ENCODE data around the gene CLEC10A.
A peak's percentile ranks its signal among the peaks of the same experiment; 100 is the strongest.
"Not testable (repeated sequence)": the region's sequence is repeated elsewhere in the genome, so short reads cannot be mapped to it uniquely, and the experiment has no call there.

CLEC10A gene

GRCh38 chr17:7070712-7071111 lies 9.3 kb downstream of the CLEC10A start:
- DNase-seq: no peak

- no peak for DNase-seq
These were observed 11.8 kb downstream of the CLEC10A start for GRCh38 chr17:7068268-7068667.

- DNase-seq: no peak
These were observed 12.9 kb downstream of the CLEC10A start for GRCh38 chr17:7067198-7067597.

- DNase-seq: peak in 3 of 4 experiments; percentile 42 to 55 (median 45)
These were observed 15.8 kb downstream of the CLEC10A start for GRCh38 chr17:7064261-7064660.

GRCh38 chr17:7063518-7064094 lies 16.4 kb downstream of the CLEC10A start:
- no peak for DNase-seq

- DNase-seq: peak; percentile 27 to 63 (median 54)
These were observed 19.7 kb downstream of the CLEC10A start for GRCh38 chr17:7060165-7060891.

GRCh38 chr17:7058831-7059447 lies 21.1 kb downstream of the CLEC10A start:
- DNase-seq: peak in 2 of 4 experiments; percentile 23 to 50

- DNase-seq: no peak
These were observed 23.7 kb downstream of the CLEC10A start for GRCh38 chr17:7056386-7056785.

GRCh38 chr17:7050583-7050982 lies 29.5 kb downstream of the CLEC10A start:
- not testable (repeated sequence) for DNase-seq

- DNase-seq: no peak
These were observed 31.1 kb downstream of the CLEC10A start for GRCh38 chr17:7048968-7049367.

GRCh38 chr17:7047566-7047965 lies 32.5 kb downstream of the CLEC10A start:
- DNase-seq: no peak

GRCh38 chr17:7046725-7047397 lies 33.2 kb downstream of the CLEC10A start:
- peak in 3 of 4 experiments; percentile 24 to 38 (median 35) for DNase-seq

GRCh38 chr17:7046127-7046724 lies 33.8 kb downstream of the CLEC10A start:
- no peak for DNase-seq

GRCh38 chr17:7045492-7046126 lies 34.4 kb downstream of the CLEC10A start:
- DNase-seq: peak; percentile 71 to 88 (median 80)

GRCh38 chr17:7043497-7044198 lies 36.4 kb downstream of the CLEC10A start, which contains the start of gene SLC16A11:
Gene SLC16A11, minus strand, starts transcription at chr17:7044092. Its CDS starts 579 bp downstream, at chr17:7043513.
- DNase-seq: peak in 3 of 4 experiments; percentile 30 to 64 (median 40)

- no peak for DNase-seq
These were observed 36.9 kb downstream of the CLEC10A start for GRCh38 chr17:7043182-7043496.

GRCh38 chr17:7042501-7043181 lies 37.4 kb downstream of the CLEC10A start:
- DNase-seq: peak in 2 of 4 experiments; percentile 24 to 35

GRCh38 chr17:7041607-7042500 lies 38.2 kb downstream of the CLEC10A start:
- DNase-seq: no peak

- DNase-seq: no peak
These were observed 40.2 kb downstream of the CLEC10A start for GRCh38 chr17:7039832-7040231.
